ENCODE results near the gene EHMT2.
A peak's percentile ranks its signal among the peaks of the same experiment; 100 is the strongest.

EHMT2 gene

GRCh38 chr6:31889331-31889972, 8.0 kb downstream of the EHMT2 start:
- no peak for DNase-seq (ENCODE audit: low read depth in 1 of 2, low spot score in 1 of 2)

GRCh38 chr6:31888276-31889258, 8.9 kb downstream of the EHMT2 start:
- DNase-seq (ENCODE audit: low read depth in 1 of 2, low spot score in 1 of 2): peak; percentile 32 to 50

GRCh38 chr6:31887173-31888007, 10.1 kb downstream of the EHMT2 start:
- DNase-seq (ENCODE audit: low read depth in 1 of 2, low spot score in 1 of 2): no peak

- no peak for DNase-seq (ENCODE audit: low read depth in 1 of 2, low spot score in 1 of 2)
Observed at GRCh38 chr6:31886541-31886991, 10.9 kb downstream of the EHMT2 start.

GRCh38 chr6:31884528-31885035, 12.9 kb downstream of the EHMT2 start:
- no peak for DNase-seq (ENCODE audit: low read depth in 1 of 2, low spot score in 1 of 2)

GRCh38 chr6:31883676-31884075, 13.8 kb downstream of the EHMT2 start:
- no peak for DNase-seq (ENCODE audit: low read depth in 1 of 2, low spot score in 1 of 2)

GRCh38 chr6:31882344-31882743, 15.2 kb downstream of the EHMT2 start:
- DNase-seq (ENCODE audit: low read depth in 1 of 2, low spot score in 1 of 2): no peak

- no peak for DNase-seq (ENCODE audit: low read depth in 1 of 2, low spot score in 1 of 2)
Observed at GRCh38 chr6:31881136-31881859, 16.2 kb downstream of the EHMT2 start.

GRCh38 chr6:31880616-31881015, 16.9 kb downstream of the EHMT2 start:
- no peak for DNase-seq (ENCODE audit: low read depth in 1 of 2, low spot score in 1 of 2)

GRCh38 chr6:31879901-31880300, 17.6 kb downstream of the EHMT2 start:
- no peak for DNase-seq (ENCODE audit: low read depth in 1 of 2, low spot score in 1 of 2)

- no peak for DNase-seq (ENCODE audit: low read depth in 1 of 2, low spot score in 1 of 2)
Observed at GRCh38 chr6:31879143-31879542, 18.4 kb downstream of the EHMT2 start.

GRCh38 chr6:31878726-31879125, 18.8 kb downstream of the EHMT2 start, which contains the start of gene SLC44A4:
TSS of gene SLC44A4 (minus strand) at chr6:31878997. CDS start at chr6:31878980, 17 bp downstream.
- no peak for DNase-seq (ENCODE audit: low read depth in 1 of 2, low spot score in 1 of 2)

- DNase-seq (ENCODE audit: low read depth in 1 of 2, low spot score in 1 of 2): no peak
Observed at GRCh38 chr6:31878222-31878621, 19.3 kb downstream of the EHMT2 start.

GRCh38 chr6:31877651-31878161, 19.8 kb downstream of the EHMT2 start:
- DNase-seq (ENCODE audit: low read depth in 1 of 2, low spot score in 1 of 2): no peak

GRCh38 chr6:31877125-31877650, 20.3 kb downstream of the EHMT2 start:
- no peak for DNase-seq (ENCODE audit: low read depth in 1 of 2, low spot score in 1 of 2)

- no peak for DNase-seq (ENCODE audit: low read depth in 1 of 2, low spot score in 1 of 2)
Observed at GRCh38 chr6:31876357-31876756, 21.1 kb downstream of the EHMT2 start.

- DNase-seq (ENCODE audit: low read depth in 1 of 2, low spot score in 1 of 2): no peak
Observed at GRCh38 chr6:31875877-31876276, 21.6 kb downstream of the EHMT2 start.

- no peak for DNase-seq (ENCODE audit: low read depth in 1 of 2, low spot score in 1 of 2)
Observed at GRCh38 chr6:31874836-31875572, 22.5 kb downstream of the EHMT2 start.

GRCh38 chr6:31874084-31874670, 23.3 kb downstream of the EHMT2 start:
- no peak for DNase-seq (ENCODE audit: low read depth in 1 of 2, low spot score in 1 of 2)

All from stimulated activated CD4-positive, alpha-beta T cell treated with anti-CD3 and anti-CD28 coated beads, Interleukin-15, amount 100 ng/mL, for 1 hour (primary cell).